ENCODE results near the gene CCDC154.

DNA sequence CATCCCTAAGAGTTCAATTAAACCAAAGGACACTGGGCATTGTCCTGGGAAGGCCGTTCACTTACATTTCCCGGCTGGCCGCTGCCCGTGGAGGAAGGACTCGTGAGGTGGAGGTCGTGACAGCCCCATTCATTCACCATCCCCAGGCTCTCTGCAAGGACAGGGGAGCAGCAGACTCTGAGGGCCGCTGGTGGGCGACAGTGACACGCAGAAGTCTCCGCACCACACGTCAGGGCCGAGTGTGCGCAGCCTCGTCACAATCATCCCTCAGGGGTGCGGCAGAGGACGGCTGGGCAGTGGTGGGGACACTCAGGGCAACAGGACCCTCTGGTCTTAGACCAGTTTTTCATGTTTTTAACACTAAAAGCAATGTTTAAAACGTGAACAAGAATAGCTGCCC is 51.5 kb downstream of the CCDC154 start:
- TF ChIP-seq, protein P1, sequence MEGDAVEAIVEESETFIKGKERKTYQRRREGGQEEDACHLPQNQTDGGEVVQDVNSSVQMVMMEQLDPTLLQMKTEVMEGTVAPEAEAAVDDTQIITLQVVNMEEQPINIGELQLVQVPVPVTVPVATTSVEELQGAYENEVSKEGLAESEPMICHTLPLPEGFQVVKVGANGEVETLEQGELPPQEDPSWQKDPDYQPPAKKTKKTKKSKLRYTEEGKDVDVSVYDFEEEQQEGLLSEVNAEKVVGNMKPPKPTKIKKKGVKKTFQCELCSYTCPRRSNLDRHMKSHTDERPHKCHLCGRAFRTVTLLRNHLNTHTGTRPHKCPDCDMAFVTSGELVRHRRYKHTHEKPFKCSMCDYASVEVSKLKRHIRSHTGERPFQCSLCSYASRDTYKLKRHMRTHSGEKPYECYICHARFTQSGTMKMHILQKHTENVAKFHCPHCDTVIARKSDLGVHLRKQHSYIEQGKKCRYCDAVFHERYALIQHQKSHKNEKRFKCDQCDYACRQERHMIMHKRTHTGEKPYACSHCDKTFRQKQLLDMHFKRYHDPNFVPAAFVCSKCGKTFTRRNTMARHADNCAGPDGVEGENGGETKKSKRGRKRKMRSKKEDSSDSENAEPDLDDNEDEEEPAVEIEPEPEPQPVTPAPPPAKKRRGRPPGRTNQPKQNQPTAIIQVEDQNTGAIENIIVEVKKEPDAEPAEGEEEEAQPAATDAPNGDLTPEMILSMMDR (IDR thresholded peaks at IDR 0.05), result no peak
- no peak for TF ChIP-seq POLR2AphosphoS5 (IDR thresholded peaks at IDR 0.05)
- no peak for TF ChIP-seq POLR2A (IDR thresholded peaks at IDR 0.05)
